ENCODE results near the gene UGT1A3.
"Not testable (repeated sequence)": the region's sequence is repeated elsewhere in the genome, so short reads cannot be mapped to it uniquely, and the experiment has no call there.

UGT1A3 gene

GRCh38 chr2:233728723-233729301 lies at the start of gene UGT1A3:
UGT1A3 (plus strand) TSS chr2:233729042; CDS start chr2:233729127, 85 bp downstream.
- DNase-seq (ENCODE audit: low read depth in 2 of 2), result no peak

GRCh38 chr2:233679196-233679595 lies 49.6 kb upstream of the UGT1A3 start:
- DNase-seq (ENCODE audit: low read depth in 2 of 2), result no peak

GRCh38 chr2:233680361-233681045 lies 48.3 kb upstream of the UGT1A3 start:
- DNase-seq (ENCODE audit: low read depth in 2 of 2), result no peak

- no peak for DNase-seq (ENCODE audit: low read depth in 2 of 2)
Observed at GRCh38 chr2:233681521-233682099, 47.2 kb upstream of the UGT1A3 start, which contains the start of gene UGT1A7. UGT1A7 (plus strand) TSS chr2:233681901; CDS start chr2:233681938, 37 bp downstream.

GRCh38 chr2:233684640-233685039 lies 44.2 kb upstream of the UGT1A3 start:
- DNase-seq (ENCODE audit: low read depth in 2 of 2), result no peak

- no peak for DNase-seq (ENCODE audit: low read depth in 2 of 2)
Observed at GRCh38 chr2:233686928-233687327, 41.9 kb upstream of the UGT1A3 start.

GRCh38 chr2:233688341-233688740 lies 40.5 kb upstream of the UGT1A3 start:
- no peak for DNase-seq (ENCODE audit: low read depth in 2 of 2)

GRCh38 chr2:233689031-233689430 lies 39.8 kb upstream of the UGT1A3 start:
- DNase-seq (ENCODE audit: low read depth in 2 of 2), result no peak

- DNase-seq (ENCODE audit: low read depth in 2 of 2), result no peak
Observed at GRCh38 chr2:233689501-233689900, 39.3 kb upstream of the UGT1A3 start.

- DNase-seq (ENCODE audit: low read depth in 2 of 2), result no peak
Observed at GRCh38 chr2:233690444-233690843, 38.4 kb upstream of the UGT1A3 start.

- no peak for DNase-seq (ENCODE audit: low read depth in 2 of 2)
Observed at GRCh38 chr2:233691443-233692433, 37.1 kb upstream of the UGT1A3 start.

GRCh38 chr2:233692648-233693047 lies 36.2 kb upstream of the UGT1A3 start, which contains the start of gene UGT1A6:
UGT1A6 (plus strand) TSS chr2:233692890; CDS start chr2:233693005, 115 bp downstream.
- no peak for DNase-seq (ENCODE audit: low read depth in 2 of 2)

- no peak for DNase-seq (ENCODE audit: low read depth in 2 of 2)
Observed at GRCh38 chr2:233693963-233694362, 34.9 kb upstream of the UGT1A3 start.

GRCh38 chr2:233698740-233699139 lies 30.1 kb upstream of the UGT1A3 start:
- DNase-seq (ENCODE audit: low read depth in 2 of 2), result no peak

GRCh38 chr2:233699424-233700027 lies 29.3 kb upstream of the UGT1A3 start:
- DNase-seq (ENCODE audit: low read depth in 2 of 2), result no peak

GRCh38 chr2:233700028-233700635 lies 28.7 kb upstream of the UGT1A3 start:
- no peak for DNase-seq (ENCODE audit: low read depth in 2 of 2)

- not testable (repeated sequence) for DNase-seq (ENCODE audit: low read depth in 2 of 2)
Observed at GRCh38 chr2:233700842-233701241, 28.0 kb upstream of the UGT1A3 start.

GRCh38 chr2:233702238-233702637 lies 26.6 kb upstream of the UGT1A3 start:
- DNase-seq (ENCODE audit: low read depth in 2 of 2), result no peak

- no peak for DNase-seq (ENCODE audit: low read depth in 2 of 2)
Observed at GRCh38 chr2:233705911-233706506, 22.8 kb upstream of the UGT1A3 start.

- no peak for DNase-seq (ENCODE audit: low read depth in 2 of 2)
Observed at GRCh38 chr2:233706720-233707119, 22.1 kb upstream of the UGT1A3 start.
